ENCODE data around the gene MMRN1. TPM values are rescaled to one million over a fixed set of nuclear protein-coding genes. Genes with fewer than 3 reads are reported as not detected.

MMRN1 gene, protein sequence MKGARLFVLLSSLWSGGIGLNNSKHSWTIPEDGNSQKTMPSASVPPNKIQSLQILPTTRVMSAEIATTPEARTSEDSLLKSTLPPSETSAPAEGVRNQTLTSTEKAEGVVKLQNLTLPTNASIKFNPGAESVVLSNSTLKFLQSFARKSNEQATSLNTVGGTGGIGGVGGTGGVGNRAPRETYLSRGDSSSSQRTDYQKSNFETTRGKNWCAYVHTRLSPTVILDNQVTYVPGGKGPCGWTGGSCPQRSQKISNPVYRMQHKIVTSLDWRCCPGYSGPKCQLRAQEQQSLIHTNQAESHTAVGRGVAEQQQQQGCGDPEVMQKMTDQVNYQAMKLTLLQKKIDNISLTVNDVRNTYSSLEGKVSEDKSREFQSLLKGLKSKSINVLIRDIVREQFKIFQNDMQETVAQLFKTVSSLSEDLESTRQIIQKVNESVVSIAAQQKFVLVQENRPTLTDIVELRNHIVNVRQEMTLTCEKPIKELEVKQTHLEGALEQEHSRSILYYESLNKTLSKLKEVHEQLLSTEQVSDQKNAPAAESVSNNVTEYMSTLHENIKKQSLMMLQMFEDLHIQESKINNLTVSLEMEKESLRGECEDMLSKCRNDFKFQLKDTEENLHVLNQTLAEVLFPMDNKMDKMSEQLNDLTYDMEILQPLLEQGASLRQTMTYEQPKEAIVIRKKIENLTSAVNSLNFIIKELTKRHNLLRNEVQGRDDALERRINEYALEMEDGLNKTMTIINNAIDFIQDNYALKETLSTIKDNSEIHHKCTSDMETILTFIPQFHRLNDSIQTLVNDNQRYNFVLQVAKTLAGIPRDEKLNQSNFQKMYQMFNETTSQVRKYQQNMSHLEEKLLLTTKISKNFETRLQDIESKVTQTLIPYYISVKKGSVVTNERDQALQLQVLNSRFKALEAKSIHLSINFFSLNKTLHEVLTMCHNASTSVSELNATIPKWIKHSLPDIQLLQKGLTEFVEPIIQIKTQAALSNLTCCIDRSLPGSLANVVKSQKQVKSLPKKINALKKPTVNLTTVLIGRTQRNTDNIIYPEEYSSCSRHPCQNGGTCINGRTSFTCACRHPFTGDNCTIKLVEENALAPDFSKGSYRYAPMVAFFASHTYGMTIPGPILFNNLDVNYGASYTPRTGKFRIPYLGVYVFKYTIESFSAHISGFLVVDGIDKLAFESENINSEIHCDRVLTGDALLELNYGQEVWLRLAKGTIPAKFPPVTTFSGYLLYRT
- 1.6 TPM in 1 of 2 replicates, not detected in the other for total RNA-seq

DNA sequence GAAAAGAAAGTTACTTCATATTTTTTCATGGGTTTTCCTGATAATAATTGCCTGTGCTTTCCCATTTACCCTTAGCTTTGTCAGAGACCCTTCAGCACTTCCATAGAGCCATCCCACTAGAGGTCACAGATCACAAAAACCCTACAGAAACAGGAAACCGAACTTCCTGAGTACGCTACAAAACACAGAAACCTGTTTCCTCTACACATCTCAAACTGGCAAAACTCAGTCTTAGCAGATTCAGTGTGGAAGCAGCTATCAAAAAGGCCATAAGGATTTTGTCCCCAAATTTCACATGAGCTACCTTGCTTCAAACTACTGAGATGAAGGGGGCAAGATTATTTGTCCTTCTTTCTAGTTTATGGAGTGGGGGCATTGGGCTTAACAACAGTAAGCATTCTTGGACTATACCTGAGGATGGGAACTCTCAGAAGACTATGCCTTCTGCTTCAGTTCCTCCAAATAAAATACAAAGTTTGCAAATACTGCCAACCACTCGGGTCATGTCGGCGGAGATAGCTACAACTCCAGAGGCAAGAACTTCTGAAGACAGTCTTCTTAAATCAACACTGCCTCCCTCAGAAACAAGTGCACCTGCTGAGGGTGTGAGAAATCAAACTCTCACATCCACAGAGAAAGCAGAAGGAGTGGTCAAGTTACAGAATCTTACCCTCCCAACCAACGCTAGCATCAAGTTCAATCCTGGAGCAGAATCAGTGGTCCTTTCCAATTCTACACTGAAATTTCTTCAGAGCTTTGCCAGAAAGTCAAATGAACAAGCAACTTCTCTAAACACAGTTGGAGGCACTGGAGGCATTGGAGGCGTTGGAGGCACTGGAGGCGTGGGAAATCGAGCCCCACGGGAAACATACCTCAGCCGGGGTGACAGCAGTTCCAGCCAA is at the start of gene MMRN1:
TSS of gene MMRN1 (plus strand) at position 206 of the 902 bp plus-strand sequence. CDS start at position 324, 118 bp downstream.

Other genes with a start within 250 kb of the MMRN1 start
- 1.0 and 2.0 TPM in 2 replicates for gene SNCA, start 57.7 kb upstream of the MMRN1 start, total RNA-seq
- not detected in 2 replicates for gene CCSER1, start 232.5 kb downstream of the MMRN1 start, total RNA-seq

Data from smooth muscle cell of trachea (primary cell).